ENCODE data around the gene TTC6.

DNA sequence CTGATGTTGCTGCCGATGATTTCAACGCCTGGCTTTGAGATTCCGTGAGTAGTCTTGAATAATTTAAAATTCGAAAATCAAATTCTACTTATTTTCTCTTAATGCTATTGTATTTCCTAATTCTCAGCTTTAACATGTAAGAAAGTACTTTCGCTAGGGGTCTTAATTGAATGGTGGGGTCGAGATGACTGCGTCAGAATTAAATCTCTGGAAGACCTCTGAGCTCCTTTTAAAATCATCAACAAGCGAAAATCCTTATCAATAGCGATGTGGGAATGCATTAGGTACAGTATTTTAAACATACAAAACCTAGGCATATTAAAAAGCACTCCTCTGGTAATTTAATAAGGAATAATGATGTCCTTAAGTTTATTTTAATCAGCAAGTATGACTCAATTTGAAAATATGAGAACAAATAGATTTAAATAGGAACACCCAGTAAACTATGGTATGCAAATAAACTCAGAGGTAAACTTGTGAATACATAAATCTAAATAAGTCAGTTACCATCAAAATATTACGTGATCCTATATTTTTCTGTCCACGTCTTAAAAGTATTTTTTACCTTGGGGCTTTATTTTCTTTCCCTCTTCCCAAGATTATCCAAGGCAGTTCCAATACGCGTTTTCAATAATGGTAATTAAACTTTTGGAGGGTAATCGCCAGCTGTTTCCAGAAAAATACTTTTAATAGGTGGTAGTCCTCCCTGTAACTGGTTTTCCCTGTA lies 1.8 kb upstream of the TTC6 start:
- TF ChIP-seq, protein P1, sequence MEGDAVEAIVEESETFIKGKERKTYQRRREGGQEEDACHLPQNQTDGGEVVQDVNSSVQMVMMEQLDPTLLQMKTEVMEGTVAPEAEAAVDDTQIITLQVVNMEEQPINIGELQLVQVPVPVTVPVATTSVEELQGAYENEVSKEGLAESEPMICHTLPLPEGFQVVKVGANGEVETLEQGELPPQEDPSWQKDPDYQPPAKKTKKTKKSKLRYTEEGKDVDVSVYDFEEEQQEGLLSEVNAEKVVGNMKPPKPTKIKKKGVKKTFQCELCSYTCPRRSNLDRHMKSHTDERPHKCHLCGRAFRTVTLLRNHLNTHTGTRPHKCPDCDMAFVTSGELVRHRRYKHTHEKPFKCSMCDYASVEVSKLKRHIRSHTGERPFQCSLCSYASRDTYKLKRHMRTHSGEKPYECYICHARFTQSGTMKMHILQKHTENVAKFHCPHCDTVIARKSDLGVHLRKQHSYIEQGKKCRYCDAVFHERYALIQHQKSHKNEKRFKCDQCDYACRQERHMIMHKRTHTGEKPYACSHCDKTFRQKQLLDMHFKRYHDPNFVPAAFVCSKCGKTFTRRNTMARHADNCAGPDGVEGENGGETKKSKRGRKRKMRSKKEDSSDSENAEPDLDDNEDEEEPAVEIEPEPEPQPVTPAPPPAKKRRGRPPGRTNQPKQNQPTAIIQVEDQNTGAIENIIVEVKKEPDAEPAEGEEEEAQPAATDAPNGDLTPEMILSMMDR (IDR thresholded peaks at IDR 0.05), result no peak
- TF ChIP-seq POLR2A (IDR thresholded peaks at IDR 0.05), result no peak

All from vagina (tissue), 2 donors.